IMR-90 (cell line): Measurements from ENCODE around the gene RMI1. TPM values are rescaled to one million over a fixed set of nuclear protein-coding genes. Genes with fewer than 3 reads are reported as not detected.

Experiments
- ATAC-seq: fragments of 200-7000 bp; cut with Tn5 transposase; 2 replicates; pipeline ENCODE4 v1.9.1; 2020; ENCODE audit warnings: low read depth, mild to moderate bottlenecking, moderate library complexity
- BruUV-seq: library from RNA; stranded (reverse); fragments of 400-500 nt; replicated peaks from 2 replicates; lab custom pipeline; 2021; lab: Mats Ljungman, UMichigan
- CTCF ChIA-PET: fragments of 300-600 bp; formaldehyde crosslinking; extraction: SDS; loops from one replicate; lab custom pipeline; 2021; ENCODE audit warnings: antibody characterized with exemption; lab: Yijun Ruan, JAX
- POLR2A ChIA-PET: fragments of 300-600 bp; sonication (Branson Sonifier 250); formaldehyde crosslinking; loops from one replicate; lab custom pipeline; 2022; ENCODE audit warnings: antibody characterized with exemption; ENCODE audit not compliant: unreplicated experiment; lab: Charles Lee
- DNase-seq: peaks from one replicate; pipeline ENCODE4 v3.0.0; 2013
- H2AFZ ChIP-seq: replicated peaks from 2 replicates; pipeline ENCODE3; 2013; ENCODE audit warnings: low read length, mild to moderate bottlenecking; ENCODE audit not compliant: poor library complexity
- H2AK5ac ChIP-seq: 2 replicates; pipeline ENCODE4 v1.6.1; 2013; ENCODE audit warnings: low read depth, low read length, inconsistent platforms
- H2AK9ac ChIP-seq: replicated peaks from 2 replicates; pipeline ENCODE3; 2013; ENCODE audit warnings: mild to moderate bottlenecking, low read depth, low read length, moderate library complexity; ENCODE audit not compliant: poor library complexity
- H2BK120ac ChIP-seq: 2 replicates; pipeline ENCODE4 v1.6.1; 2013; ENCODE audit warnings: low read depth, low read length, inconsistent platforms
- H2BK15ac ChIP-seq: 3 replicates; pipeline ENCODE4 v1.6.1; 2013; ENCODE audit warnings: low read depth, low read length, inconsistent platforms
- H2BK20ac ChIP-seq: 2 replicates; pipeline ENCODE4 v1.6.1; 2013; ENCODE audit warnings: low read depth, mild to moderate bottlenecking, inconsistent platforms, low read length, moderate library complexity
- H2BK5ac ChIP-seq: 2 replicates; pipeline ENCODE4 v1.6.1; 2013; ENCODE audit warnings: mild to moderate bottlenecking, low read depth, low read length, inconsistent platforms; ENCODE audit not compliant: poor library complexity, severe bottlenecking
- H3K14ac ChIP-seq: replicated peaks from 2 replicates; pipeline ENCODE4 v1.6.1; 2013; ENCODE audit warnings: low read depth, low read length, inconsistent platforms
- H3K18ac ChIP-seq: 2 replicates; pipeline ENCODE4 v1.6.1; 2013; ENCODE audit warnings: low read depth, low read length, control low read depth
- H3K23ac ChIP-seq: 2 replicates; pipeline ENCODE4 v1.6.1; 2013; ENCODE audit warnings: low read depth, low read length, inconsistent platforms
- H3K27ac ChIP-seq: 2 replicates; pipeline ENCODE4 v1.5.1; 2013; ENCODE audit warnings: mild to moderate bottlenecking, control low read depth, low read length; ENCODE audit not compliant: insufficient read depth
- H3K27me3 ChIP-seq: 2 replicates; pipeline ENCODE4 v1.6.1; 2013; ENCODE audit warnings: low read length; ENCODE audit not compliant: control insufficient read depth, insufficient read depth
- H3K36me3 ChIP-seq: 2 replicates; pipeline ENCODE4 v1.6.1; 2013; ENCODE audit warnings: low read length, mixed read lengths; ENCODE audit not compliant: control insufficient read depth, insufficient read depth
- H3K4ac ChIP-seq: 2 replicates; pipeline ENCODE4 v1.6.1; 2013; ENCODE audit warnings: low read depth, low read length, inconsistent platforms
- H3K4me1 ChIP-seq: 2 replicates; pipeline ENCODE4 v1.6.1; 2013; ENCODE audit warnings: low read length, mixed read lengths; ENCODE audit not compliant: control insufficient read depth, insufficient read depth
- H3K4me2 ChIP-seq: 2 replicates; pipeline ENCODE4 v1.6.1; 2013; ENCODE audit warnings: low read depth, mild to moderate bottlenecking, control low read depth, low read length, moderate library complexity
- H3K4me3 ChIP-seq: 2 replicates; pipeline ENCODE4 v1.5.1; 2013; ENCODE audit warnings: low read depth, mild to moderate bottlenecking, control low read depth, low read length, moderate library complexity; ENCODE audit not compliant: insufficient read depth
- H3K56ac ChIP-seq: 2 replicates; pipeline ENCODE4 v1.6.1; 2013; ENCODE audit warnings: low read length, inconsistent platforms; ENCODE audit not compliant: insufficient read depth; ENCODE audit errors: extremely low read depth
- H3K79me1 ChIP-seq, 2 experiments: 2 replicates each; pipeline ENCODE4 v1.6.1; 2013; ENCODE audit warnings: low read length in 2 of 2, inconsistent platforms in 1 of 2, low read depth in 1 of 2
- H3K9ac ChIP-seq: 2 replicates; pipeline ENCODE4 v1.6.1; 2013; ENCODE audit warnings: low read depth, low read length, control low read depth
- H3K9me1 ChIP-seq: 2 replicates; pipeline ENCODE4 v1.6.1; 2013; ENCODE audit warnings: low read length, inconsistent platforms; ENCODE audit not compliant: insufficient read depth
- H3K9me3 ChIP-seq: 2 replicates; pipeline ENCODE4 v1.6.1; 2013; ENCODE audit warnings: low read length; ENCODE audit not compliant: control insufficient read depth, insufficient read depth
- H4K20me1 ChIP-seq: 2 replicates; pipeline ENCODE4 v1.6.1; 2013; ENCODE audit warnings: low read length, inconsistent platforms; ENCODE audit not compliant: insufficient read depth
- H4K5ac ChIP-seq: 2 replicates; pipeline ENCODE4 v1.6.1; 2013; ENCODE audit warnings: mild to moderate bottlenecking, low read depth, low read length, control low read depth
- H4K8ac ChIP-seq, 2 experiments: 2 replicates each; pipeline ENCODE4 v1.6.1; 2013; ENCODE audit warnings: low read depth in 2 of 2, low read length in 2 of 2, control low read depth in 1 of 2, inconsistent platforms in 1 of 2
- H4K91ac ChIP-seq: 2 replicates; pipeline ENCODE4 v1.6.1; 2013; ENCODE audit warnings: low read depth, low read length, inconsistent platforms; ENCODE audit not compliant: insufficient read depth
- MAFK ChIP-seq: IDR thresholded peaks from 2 replicates; pipeline ENCODE4 v1.6.1; 2012; ENCODE audit warnings: low read depth, low read length, improper control_type of control experiment
- MXI1 ChIP-seq: IDR thresholded peaks from 2 replicates; pipeline ENCODE4 v1.6.1; 2012; ENCODE audit warnings: low read depth, mild to moderate bottlenecking, low read length, moderate library complexity, borderline replicate concordance
- RAD21 ChIP-seq: IDR thresholded peaks from 2 replicates; pipeline ENCODE4 v1.6.1; 2012; ENCODE audit warnings: low read length, improper control_type of control experiment
- WGBS, 2 experiments: methylation state at CpG; one replicate each; pipeline versions ENCODE4 v1.1.5 to v1.1.7; 2013; ENCODE audit warnings: missing lambda C conversion rate in 2 of 2; ENCODE audit not compliant: insufficient read length in 1 of 2; ENCODE audit errors: extremely low coverage in 2 of 2; 5-methylcytosine and 5-hydroxymethylcytosine counted together
- dilution Hi-C: fragments of 300-500 bp; cut with HindIII; formaldehyde crosslinking; loops from one replicate; pipeline ENCODE4 v1.14.3; 2018; ENCODE audit warnings: low sequenced_read_pairs; ENCODE audit not compliant: unreplicated experiment
- in situ Hi-C: fragments of 300-500 bp; cut with MboI; formaldehyde crosslinking; loops from 3 replicates; pipeline ENCODE4 v1.14.3; 2019; ENCODE audit warnings: low sequenced_read_pairs, inconsistent platforms, mixed read lengths
- intact Hi-C: fragments of 100-400 bp; cut with micrococcal nuclease; formaldehyde crosslinking; loops from 2 replicates; pipeline ENCODE4 v1.10.0; 2022
- polyA plus RNA-seq, 3 experiments: library from polyadenylated mRNA; depleted of rRNA; stranded (reverse); fragments of >200 nt; gene quantifications; 2 replicates each; pipeline ENCODE4 v1.2.3, GENCODE V29; 2012; ENCODE audit warnings: low replicate concordance in 1 of 3
- total RNA-seq: library from RNA; depleted of rRNA; stranded (reverse); fragments of >200 nt; gene quantifications from 2 replicates; pipeline ENCODE4 v1.2.3, GENCODE V29; 2012
- TF ChIP-seq, protein P1 (sequence below): fragments of 150-350 bp; IDR thresholded peaks from 2 replicates; pipeline ENCODE4 v1.6.1; 2017; ENCODE audit warnings: mild to moderate bottlenecking, antibody characterized with exemption, low read length, low read depth
- TF ChIP-seq, protein P2 (sequence below): conservative IDR thresholded peaks from 2 replicates; pipeline ENCODE4 v1.5.1; 2012; ENCODE audit warnings: mild to moderate bottlenecking, low read depth, low read length, improper control_type of control experiment

RMI1 gene
- total and polyA plus RNA-seq, 2 of the 4 experiments (the other 2 are of a cell fraction): 4.4 to 6.8 TPM

DNA sequence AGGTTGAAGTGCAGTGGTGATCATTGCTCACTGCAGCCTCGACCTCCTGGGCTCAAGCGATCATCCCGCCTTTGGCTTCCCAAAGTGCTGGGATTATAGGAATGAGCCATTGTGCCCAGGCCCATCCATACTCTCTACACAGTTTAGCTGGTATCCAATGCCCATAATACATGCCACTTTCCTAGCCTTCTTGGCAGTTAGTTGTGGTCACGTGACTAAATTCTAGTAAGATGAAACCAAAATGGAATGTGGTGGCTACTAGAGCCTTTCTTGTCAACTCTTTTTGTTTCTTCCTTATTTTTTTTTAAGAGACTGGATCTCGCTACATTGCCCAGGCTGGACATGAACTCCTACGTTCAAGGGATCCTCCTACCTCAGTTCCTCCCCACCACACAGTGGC lies 44.1 kb upstream of the RMI1 start:
- Histone ChIP-seq H2BK5ac (no peak overlapping the region), H3K9me3 (no peaks in the 10 kb centered on the region), H2AK9ac (no peak overlapping the region), H3K79me1 (no peaks in the 10 kb centered on the region), H3K4me3 (no peak overlapping the region), H3K27me3 (no peaks in the 10 kb centered on the region), H3K23ac (no peak overlapping the region), H3K18ac (no peak overlapping the region), H2BK20ac (no peak overlapping the region), H3K56ac (no peak overlapping the region), H3K4ac (no peak overlapping the region), H3K14ac (0 out of 2 replicates have a peak overlapping the region, but pooled peaks have one; percentile 44), H2BK15ac (no peak overlapping the region), H3K4me1 (peaks cover 5% of the 10 kb centered on the region), H2AK5ac (0 out of 2 replicates have a peak overlapping the region, but pooled peaks have one; percentile 21), H4K5ac (no peak overlapping the region), H4K8ac (no peak overlapping the region), H3K9me1 (peaks cover 2% of the 10 kb centered on the region; the same call in 1 of the 2 replicates), H2BK120ac (0 out of 2 replicates have a peak overlapping the region, but pooled peaks have one; percentile 18), H2AFZ (no peak overlapping the region), H3K4me2 (no peak overlapping the region), H3K27ac (no peak overlapping the region), H4K20me1 (no peaks in the 10 kb centered on the region), H4K91ac (no peak overlapping the region), H3K36me3 (no peaks in the 10 kb centered on the region), H3K9ac (no peak overlapping the region)
- in situ Hi-C loops: loop anchor here (5.0 kb wide), 2 partner anchors 326 to 381 kb away; no protein-coding TSS in a partner anchor
- CTCF ChIA-PET: interaction anchor here (0.6 to 3.9 kb wide), 3 partner anchors 320 to 1749 kb away, joined by 4 to 25 read pairs (median 8); no protein-coding TSS in a partner anchor
- POLR2A ChIA-PET: no interaction called here
- dilution Hi-C loops: no loop called here
- no TSS peak for BruUV-seq
- no peak for DNase-seq
- TF ChIP-seq MAFK (no peak), RAD21 (no peak), MXI1 (no peak)
- TF ChIP-seq, protein P1, sequence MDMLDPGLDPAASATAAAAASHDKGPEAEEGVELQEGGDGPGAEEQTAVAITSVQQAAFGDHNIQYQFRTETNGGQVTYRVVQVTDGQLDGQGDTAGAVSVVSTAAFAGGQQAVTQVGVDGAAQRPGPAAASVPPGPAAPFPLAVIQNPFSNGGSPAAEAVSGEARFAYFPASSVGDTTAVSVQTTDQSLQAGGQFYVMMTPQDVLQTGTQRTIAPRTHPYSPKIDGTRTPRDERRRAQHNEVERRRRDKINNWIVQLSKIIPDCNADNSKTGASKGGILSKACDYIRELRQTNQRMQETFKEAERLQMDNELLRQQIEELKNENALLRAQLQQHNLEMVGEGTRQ: no peak; the same call in 1 of the 2 replicates
- TF ChIP-seq, protein P2, sequence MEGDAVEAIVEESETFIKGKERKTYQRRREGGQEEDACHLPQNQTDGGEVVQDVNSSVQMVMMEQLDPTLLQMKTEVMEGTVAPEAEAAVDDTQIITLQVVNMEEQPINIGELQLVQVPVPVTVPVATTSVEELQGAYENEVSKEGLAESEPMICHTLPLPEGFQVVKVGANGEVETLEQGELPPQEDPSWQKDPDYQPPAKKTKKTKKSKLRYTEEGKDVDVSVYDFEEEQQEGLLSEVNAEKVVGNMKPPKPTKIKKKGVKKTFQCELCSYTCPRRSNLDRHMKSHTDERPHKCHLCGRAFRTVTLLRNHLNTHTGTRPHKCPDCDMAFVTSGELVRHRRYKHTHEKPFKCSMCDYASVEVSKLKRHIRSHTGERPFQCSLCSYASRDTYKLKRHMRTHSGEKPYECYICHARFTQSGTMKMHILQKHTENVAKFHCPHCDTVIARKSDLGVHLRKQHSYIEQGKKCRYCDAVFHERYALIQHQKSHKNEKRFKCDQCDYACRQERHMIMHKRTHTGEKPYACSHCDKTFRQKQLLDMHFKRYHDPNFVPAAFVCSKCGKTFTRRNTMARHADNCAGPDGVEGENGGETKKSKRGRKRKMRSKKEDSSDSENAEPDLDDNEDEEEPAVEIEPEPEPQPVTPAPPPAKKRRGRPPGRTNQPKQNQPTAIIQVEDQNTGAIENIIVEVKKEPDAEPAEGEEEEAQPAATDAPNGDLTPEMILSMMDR: no peak
- ATAC-seq: no peak
- WGBS, 2 experiments: no CpG with 5 or more reads among the region's 6 CpGs
- intact Hi-C loops: loop anchor here (10.0 kb wide), 1 partner anchor 1678 kb away; no protein-coding TSS in a partner anchor
